ENCODE data around the gene RTBDN.

The RTBDN gene

GRCh38 chr19:12834566-12834943, at the start of gene RTBDN:
Gene RTBDN (minus strand): TSS chr19:12834579. CDS start chr19:12829979, 4,600 bp downstream.
- H3K9me3 ChIP-seq (ENCODE audit: severe bottlenecking) = no peaks in the 10 kb centered on the region
- H3K27ac ChIP-seq = peak within 1 kb of the TSS; percentile 95
- no peaks in the 10 kb centered on the region; the same call in none of the 2 replicates for H3K36me3 ChIP-seq
- H3K27me3 ChIP-seq (ENCODE audit: insufficient read depth, low read depth, severe bottlenecking) = no peaks in the 10 kb centered on the region
- TF ChIP-seq CTCF (IDR thresholded peaks at IDR 0.05; ENCODE audit: low read depth, low read length) = no peak
- DNase-seq = peak; percentile 63
- peak within 1 kb of the TSS; percentile 85 for H3K4me3 ChIP-seq (ENCODE audit: low read depth, low read length)

GRCh38 chr19:12882589-12882988, 48.2 kb upstream of the RTBDN start:
- Histone ChIP-seq H3K36me3 (no peaks in the 10 kb centered on the region), H3K4me3 (ENCODE audit: low read depth, low read length) (no peak overlapping the region), H3K27me3 (ENCODE audit: insufficient read depth, low read depth, severe bottlenecking) (no peaks in the 10 kb centered on the region), H3K27ac (no peak overlapping the region), H3K9me3 (ENCODE audit: severe bottlenecking) (peaks cover 6% of the 10 kb centered on the region)
- no peak for TF ChIP-seq CTCF (IDR thresholded peaks at IDR 0.05; ENCODE audit: low read depth, low read length)
- no peak for DNase-seq

GRCh38 chr19:12881172-12881808, 46.9 kb upstream of the RTBDN start, which contains the start of gene DNASE2:
Gene DNASE2 (minus strand): TSS chr19:12881449. CDS start chr19:12881375, 74 bp downstream.
- no peak for DNase-seq

GRCh38 chr19:12880551-12881171, 46.3 kb upstream of the RTBDN start:
- no peak for DNase-seq
- no peak overlapping the region for H3K4me3 ChIP-seq (ENCODE audit: low read depth, low read length)
- TF ChIP-seq CTCF (IDR thresholded peaks at IDR 0.05; ENCODE audit: low read depth, low read length) = no peak
- H3K36me3 ChIP-seq = no peaks in the 10 kb centered on the region
- H3K9me3 ChIP-seq (ENCODE audit: severe bottlenecking) = peaks cover 6% of the 10 kb centered on the region
- H3K27ac ChIP-seq = no peak overlapping the region
- no peaks in the 10 kb centered on the region for H3K27me3 ChIP-seq (ENCODE audit: insufficient read depth, low read depth, severe bottlenecking)

More at GRCh38 chr19:12881172-12881808, 46.9 kb upstream of the RTBDN start, which contains the start of gene DNASE2:
- Histone ChIP-seq H3K27ac (no peak within 1 kb of the TSS), H3K4me3 (ENCODE audit: low read depth, low read length) (no peak within 1 kb of the TSS), H3K27me3 (ENCODE audit: insufficient read depth, low read depth, severe bottlenecking) (no peaks in the 10 kb centered on the region), H3K36me3 (no peaks in the 10 kb centered on the region), H3K9me3 (ENCODE audit: severe bottlenecking) (peaks cover 6% of the 10 kb centered on the region)
- no peak for TF ChIP-seq CTCF (IDR thresholded peaks at IDR 0.05; ENCODE audit: low read depth, low read length)

- no peak for TF ChIP-seq CTCF (IDR thresholded peaks at IDR 0.05; ENCODE audit: low read depth, low read length)
- Histone ChIP-seq H3K36me3 (peaks cover 47% of the 10 kb centered on the region), H3K27me3 (ENCODE audit: insufficient read depth, low read depth, severe bottlenecking) (no peaks in the 10 kb centered on the region), H3K4me3 (ENCODE audit: low read depth, low read length) (no peak overlapping the region), H3K9me3 (ENCODE audit: severe bottlenecking) (no peaks in the 10 kb centered on the region), H3K27ac (no peak overlapping the region)
- DNase-seq = no peak
These were observed 40.7 kb upstream of the RTBDN start for GRCh38 chr19:12875086-12875485.
